Measurements from ENCODE around the gene CHDH. TPM values are rescaled to one million over a fixed set of nuclear protein-coding genes. Genes with fewer than 3 reads are reported as not detected.

Gene CHDH
- total and polyA plus RNA-seq, 12 donors: 0.29 to 17.5 (median 2.2) TPM

GRCh38 chr3:53884623-53885022 is 38.4 kb upstream of the CHDH start:
- peaks cover 0 to 40% (median 32%) of the 10 kb centered on the region in 9 donors for H3K4me1 ChIP-seq
- H3K27ac ChIP-seq: no peak overlapping the region
- H3K27me3 ChIP-seq: no peaks in the 10 kb centered on the region
- no peaks in the 10 kb centered on the region for H3K9me3 ChIP-seq
- 93 to 97% methylated on average over 11 of the region's 11 CpGs for WGBS, 2 donors
- TF ChIP-seq CTCF (IDR thresholded peaks at IDR 0.05): no peak
- H3K4me3 ChIP-seq: no peak overlapping the region
- intact Hi-C loops (cut with DNase I): no loop called here
- H3K36me3 ChIP-seq: peaks cover 0 to 59% (median 30%) of the 10 kb centered on the region in 9 donors
- ATAC-seq (no peak), DNase-seq (no peak)

- DNase-seq (no peak), ATAC-seq (no peak)
- WGBS, 2 donors: 84 to 88% methylated on average over 4 of the region's 4 CpGs
- Histone ChIP-seq H3K4me1 (peaks cover 0 to 26% (median 19%) of the 10 kb centered on the region in 9 donors), H3K27ac (no peak overlapping the region), H3K9me3 (no peaks in the 10 kb centered on the region), H3K27me3 (no peaks in the 10 kb centered on the region), H3K4me3 (no peak overlapping the region), H3K36me3 (peaks cover 0 to 71% (median 44%) of the 10 kb centered on the region in 9 donors)
- intact Hi-C loops (cut with DNase I): no loop called here
- no peak for TF ChIP-seq CTCF (IDR thresholded peaks at IDR 0.05)
Measured at GRCh38 chr3:53883008-53883407, 36.8 kb upstream of the CHDH start.

GRCh38 chr3:53881691-53882593 is 35.7 kb upstream of the CHDH start, which contains the start of gene ACTR8:
TSS of gene ACTR8 (minus strand) at chr3:53882152. CDS start at chr3:53882101, 51 bp downstream.
- Histone ChIP-seq H3K9me3 (no peaks in the 10 kb centered on the region), H3K27ac (peak within 1 kb of the TSS; percentile 66 to 96 (median 92)), H3K36me3 (peaks cover 0 to 71% (median 53%) of the 10 kb centered on the region in 9 donors), H3K4me3 (peak within 1 kb of the TSS; percentile 58 to 95 (median 87)), H3K4me1 (peaks cover 0 to 24% (median 19%) of the 10 kb centered on the region in 9 donors), H3K27me3 (no peaks in the 10 kb centered on the region)
- peak; percentile 97 to 99 (median 98) for ATAC-seq
- peak in 6 of 9 donors; percentile 11 to 42 (median 23) for TF ChIP-seq CTCF (IDR thresholded peaks at IDR 0.05)
- WGBS, 2 donors: 1% methylated on average over 65 of the region's 65 CpGs
- DNase-seq: peak; percentile 88 to 91
- intact Hi-C loops (cut with DNase I): no loop called here

GRCh38 chr3:53880396-53881345 is 34.5 kb upstream of the CHDH start:
- peaks cover 0 to 71% (median 55%) of the 10 kb centered on the region in 9 donors for H3K36me3 ChIP-seq
- peak overlapping the region in 8 of 10 donors; percentile 89 to 96 (median 94) for H3K27ac ChIP-seq
- no peaks in the 10 kb centered on the region for H3K9me3 ChIP-seq
- 42 to 51% methylated on average over 10 of the region's 10 CpGs for WGBS, 2 donors
- no peaks in the 10 kb centered on the region for H3K27me3 ChIP-seq
- peak overlapping the region; percentile 58 to 95 (median 87) for H3K4me3 ChIP-seq
- no peak for TF ChIP-seq CTCF (IDR thresholded peaks at IDR 0.05)
- ATAC-seq: no peak
- no peak for DNase-seq
- intact Hi-C loops (cut with DNase I): no loop called here
- peaks cover 0 to 24% (median 19%) of the 10 kb centered on the region in 9 donors for H3K4me1 ChIP-seq
